GM13976 (cell line): ENCODE data around the gene AKAP8L.
"Not testable (repeated sequence)": the region's sequence is repeated elsewhere in the genome, so short reads cannot be mapped to it uniquely, and the experiment has no call there.

ENCODE experiments used
- DNase-seq: peaks from one replicate; pipeline ENCODE4 v3.0.0; 2012; ENCODE audit warnings: low spot score
- CTCF ChIP-seq: IDR thresholded peaks from 2 replicates; pipeline ENCODE4 v1.5.1; 2012; ENCODE audit warnings: borderline replicate concordance, mild to moderate bottlenecking; ENCODE audit not compliant: insufficient read depth; ENCODE audit errors: extremely low read depth, missing control alignments, control extremely low read depth
- in situ Hi-C: fragments of 300-500 bp; cut with MboI; formaldehyde crosslinking; loops from one replicate; pipeline ENCODE4 v1.12.0; 2022; ENCODE audit warnings: low sequenced_read_pairs, mixed read lengths, inconsistent platforms; ENCODE audit not compliant: unreplicated experiment

Gene AKAP8L

GRCh38 chr19:15367439-15367838, 51.3 kb downstream of the AKAP8L start:
- DNase-seq, result no peak
- no peak for TF ChIP-seq CTCF
- in situ Hi-C loops, result no loop called here

DNA sequence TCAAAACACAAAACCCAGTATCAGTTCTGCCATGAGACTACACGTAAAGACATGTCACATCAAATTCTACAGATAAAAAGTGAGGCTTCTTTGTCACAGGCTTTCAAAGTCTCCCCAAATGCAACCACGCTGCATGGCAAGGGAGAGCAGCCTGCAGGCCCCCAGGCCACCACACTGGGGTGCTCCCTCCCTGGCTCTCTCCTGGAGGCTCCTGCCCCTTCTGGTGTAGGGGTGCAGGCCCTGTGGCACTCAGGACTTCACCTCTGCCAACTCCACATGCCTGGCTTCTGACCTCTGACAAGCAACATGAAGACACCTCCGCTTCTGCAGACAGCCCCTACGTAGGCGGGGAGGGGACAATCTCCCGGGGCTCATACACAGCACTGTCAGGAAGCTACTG, 53.5 kb downstream of the AKAP8L start:
- TF ChIP-seq CTCF, result no peak
- in situ Hi-C loops, result no loop called here
- no peak for DNase-seq

- DNase-seq, in situ Hi-C loops: not testable (repeated sequence)
Observed at GRCh38 chr19:15363791-15364190, 55.0 kb downstream of the AKAP8L start.

DNA sequence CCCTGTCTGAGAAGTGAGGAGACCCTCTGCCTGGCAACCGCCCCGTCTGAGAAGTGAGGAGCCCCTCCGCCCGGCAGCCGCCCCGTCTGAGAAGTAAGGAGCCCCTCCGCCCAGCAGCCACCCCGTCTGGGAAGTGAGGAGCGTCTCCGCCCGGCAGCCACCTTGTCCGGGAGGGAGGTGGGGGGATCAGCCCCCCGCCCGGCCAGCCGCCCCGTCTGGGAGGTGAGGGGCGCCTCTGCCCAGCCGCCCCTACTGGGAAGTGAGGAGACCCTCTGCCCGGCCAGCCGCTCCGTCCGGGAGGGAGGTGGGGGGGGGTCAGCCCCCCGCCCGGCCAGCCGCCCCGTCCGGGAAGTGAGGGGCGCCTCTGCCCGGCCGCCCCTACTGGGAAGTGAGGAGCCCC, 55.7 kb downstream of the AKAP8L start:
- DNase-seq, in situ Hi-C loops: not testable (repeated sequence)

DNA sequence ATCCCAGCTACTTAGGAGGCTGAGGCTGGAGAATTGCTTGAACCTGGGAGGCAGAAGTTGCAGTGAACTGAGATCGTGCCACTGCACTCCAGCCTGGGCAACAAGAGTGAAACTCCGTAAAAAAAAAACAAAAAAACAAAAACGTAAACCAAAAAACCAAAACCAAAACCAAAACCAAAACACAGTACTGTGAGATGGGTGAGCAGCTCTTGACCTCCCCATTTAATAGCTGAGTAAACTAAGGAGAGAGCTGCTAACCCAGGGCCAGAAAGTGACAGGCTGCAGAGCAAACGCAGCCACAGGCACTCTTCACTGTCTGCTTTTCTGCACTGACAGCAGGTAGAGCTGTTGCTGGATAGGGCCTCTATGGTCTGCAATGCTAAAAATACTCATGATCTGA, 58.8 kb downstream of the AKAP8L start:
- in situ Hi-C loops, result not testable (repeated sequence)
- DNase-seq, result peak; percentile 55

DNA sequence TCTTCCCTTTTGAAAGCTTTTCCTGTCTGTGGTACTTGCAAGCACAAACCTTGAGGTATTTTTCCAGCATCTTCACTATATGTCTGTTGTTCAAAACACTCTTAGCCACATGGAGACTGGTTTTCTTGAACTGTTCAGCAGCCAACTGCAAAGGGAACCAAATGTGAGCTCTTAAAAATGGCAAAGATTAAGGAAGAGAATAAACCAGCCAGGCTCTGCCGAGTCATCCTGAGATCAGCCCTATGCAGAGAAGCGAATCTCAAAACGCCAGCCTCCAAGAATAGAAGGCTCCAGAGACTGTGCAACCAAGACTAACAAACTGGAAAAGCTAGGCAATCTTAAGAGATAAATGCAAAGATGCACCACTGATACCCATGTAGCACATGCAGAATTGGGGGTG, 59.9 kb downstream of the AKAP8L start:
- no peak for DNase-seq
- TF ChIP-seq CTCF, result no peak
- in situ Hi-C loops, result no loop called here

DNA sequence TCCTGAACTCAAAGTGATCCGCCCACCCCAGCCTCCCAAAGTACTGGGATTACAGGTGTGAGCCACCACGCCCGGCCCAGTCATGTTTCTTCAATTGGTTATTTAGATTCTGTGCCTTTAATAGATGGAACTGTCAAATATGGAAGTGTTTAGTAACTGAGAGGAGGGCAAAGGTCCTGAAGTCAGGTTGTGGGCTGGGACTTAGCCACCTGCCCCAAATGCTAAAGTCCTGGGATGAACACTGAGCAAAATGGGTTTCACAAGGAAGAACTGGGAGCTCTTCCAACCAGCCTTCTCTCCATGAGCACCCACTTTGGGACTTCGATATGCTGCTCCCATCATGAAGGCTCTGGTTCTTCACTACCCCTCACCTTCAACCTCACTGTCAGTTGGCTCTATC, 60.9 kb downstream of the AKAP8L start:
- in situ Hi-C loops, result no loop called here
- TF ChIP-seq CTCF, result no peak
- DNase-seq, result no peak

GRCh38 chr19:15354566-15355296, 64.1 kb downstream of the AKAP8L start:
- in situ Hi-C loops, result no loop called here
- TF ChIP-seq CTCF, result no peak
- DNase-seq, result peak; percentile 25
